ENCODE data around the gene TP53AIP1. TPM values are rescaled to one million over a fixed set of nuclear protein-coding genes. Genes with fewer than 3 reads are reported as not detected.
"Not testable (repeated sequence)": the region's sequence is repeated elsewhere in the genome, so short reads cannot be mapped to it uniquely, and the experiment has no call there.

Gene TP53AIP1
- total RNA-seq, 1 donor from 2014 or later = not detected

DNA sequence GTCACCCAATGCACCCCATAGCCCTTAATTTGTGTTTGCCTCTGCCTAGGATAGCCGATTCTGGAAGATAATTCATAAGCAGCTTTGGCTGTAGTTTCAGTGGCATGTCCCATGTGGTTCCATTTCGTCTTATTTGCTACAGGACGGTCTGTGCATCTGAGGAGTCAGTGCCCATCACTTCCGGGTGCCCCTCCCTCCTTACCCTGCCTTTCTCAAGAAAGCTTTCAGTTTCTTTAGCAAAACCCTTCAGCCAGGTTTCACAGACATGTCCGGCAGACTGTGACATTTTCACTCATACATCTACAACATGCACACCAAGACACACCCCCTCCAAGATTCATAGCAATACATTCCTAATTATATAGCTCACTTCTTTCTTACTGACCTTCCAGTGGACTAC is 14.3 kb downstream of the TP53AIP1 start:
- H3K27ac Mint-ChIP-seq = no peak overlapping the region
- DNase-seq (ENCODE audit: low spot score) = no peak
- intact Hi-C loops (cut with micrococcal nuclease) = no loop called here
- H3K4me3 Mint-ChIP-seq (ENCODE audit: low read depth) = no peak overlapping the region
- H3K9me3 Mint-ChIP-seq = no peaks in the 10 kb centered on the region
- H3K36me3 Mint-ChIP-seq (ENCODE audit: low read depth) = no peaks in the 10 kb centered on the region
- H3K4me1 Mint-ChIP-seq (ENCODE audit: low read depth) = peaks cover 8% of the 10 kb centered on the region
- no peaks in the 10 kb centered on the region for H3K27me3 Mint-ChIP-seq (ENCODE audit: low read depth)

DNA sequence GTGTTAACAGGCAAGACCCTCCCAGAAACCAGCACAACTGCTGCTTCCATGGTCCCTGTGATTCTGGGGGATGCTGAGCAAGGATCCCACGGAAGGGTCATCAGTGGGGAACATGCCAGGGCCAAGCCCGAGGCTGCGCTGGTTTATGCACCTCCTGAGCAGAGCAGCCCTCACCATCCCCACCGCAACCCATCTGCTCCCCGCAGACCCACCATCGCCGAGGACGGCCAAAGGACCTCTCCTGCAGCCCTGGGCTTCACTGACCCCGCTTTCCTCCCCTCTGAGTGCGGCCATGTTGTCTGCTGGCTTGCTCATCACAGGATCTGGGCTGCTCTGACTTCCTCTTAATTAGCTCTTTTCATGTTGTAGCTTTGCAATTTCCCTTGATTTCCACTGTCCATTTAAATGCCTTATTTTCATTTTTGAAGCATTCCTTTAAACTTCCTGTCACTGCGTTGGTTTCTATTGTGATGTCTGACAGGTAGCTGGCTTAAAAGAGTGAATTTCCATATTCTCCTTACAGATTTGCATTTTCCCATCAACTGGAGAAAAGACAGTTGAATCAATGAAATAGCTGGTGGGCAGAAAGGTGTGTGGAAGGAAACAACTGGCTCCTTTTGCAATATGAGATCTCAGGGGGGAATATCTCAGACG is 14.9 kb downstream of the TP53AIP1 start:
- Mint-ChIP-seq H3K27me3 (ENCODE audit: low read depth) (no peaks in the 10 kb centered on the region), H3K9me3 (no peaks in the 10 kb centered on the region), H3K4me3 (ENCODE audit: low read depth) (no peak overlapping the region), H3K27ac (no peak overlapping the region), H3K4me1 (ENCODE audit: low read depth) (peaks cover 8% of the 10 kb centered on the region), H3K36me3 (ENCODE audit: low read depth) (no peaks in the 10 kb centered on the region)
- no peak for DNase-seq (ENCODE audit: low spot score)
- intact Hi-C loops (cut with micrococcal nuclease) = no loop called here

DNA sequence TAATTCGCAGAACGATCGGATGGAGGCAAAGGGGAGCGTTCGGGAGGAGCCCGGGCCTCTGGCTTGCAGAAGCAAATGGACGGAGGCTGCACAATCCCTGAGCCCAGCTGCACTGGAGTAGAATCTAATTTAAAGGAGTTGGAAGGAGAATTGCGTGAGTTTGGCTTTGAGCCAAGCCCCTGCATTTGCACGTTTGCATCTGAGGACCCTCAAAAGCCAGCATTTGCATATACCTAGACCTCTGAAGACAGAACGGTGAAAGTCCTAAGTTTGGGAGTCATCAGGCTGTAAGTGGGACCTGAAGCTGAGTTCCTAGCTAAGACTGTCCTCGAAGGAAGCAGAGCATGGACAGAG is 15.6 kb downstream of the TP53AIP1 start:
- Mint-ChIP-seq H3K27ac (no peak overlapping the region), H3K4me1 (ENCODE audit: low read depth) (peaks cover 8% of the 10 kb centered on the region), H3K4me3 (ENCODE audit: low read depth) (no peak overlapping the region), H3K27me3 (ENCODE audit: low read depth) (no peaks in the 10 kb centered on the region), H3K9me3 (no peaks in the 10 kb centered on the region), H3K36me3 (ENCODE audit: low read depth) (no peaks in the 10 kb centered on the region)
- intact Hi-C loops (cut with micrococcal nuclease) = no loop called here
- DNase-seq (ENCODE audit: low spot score) = no peak

DNA sequence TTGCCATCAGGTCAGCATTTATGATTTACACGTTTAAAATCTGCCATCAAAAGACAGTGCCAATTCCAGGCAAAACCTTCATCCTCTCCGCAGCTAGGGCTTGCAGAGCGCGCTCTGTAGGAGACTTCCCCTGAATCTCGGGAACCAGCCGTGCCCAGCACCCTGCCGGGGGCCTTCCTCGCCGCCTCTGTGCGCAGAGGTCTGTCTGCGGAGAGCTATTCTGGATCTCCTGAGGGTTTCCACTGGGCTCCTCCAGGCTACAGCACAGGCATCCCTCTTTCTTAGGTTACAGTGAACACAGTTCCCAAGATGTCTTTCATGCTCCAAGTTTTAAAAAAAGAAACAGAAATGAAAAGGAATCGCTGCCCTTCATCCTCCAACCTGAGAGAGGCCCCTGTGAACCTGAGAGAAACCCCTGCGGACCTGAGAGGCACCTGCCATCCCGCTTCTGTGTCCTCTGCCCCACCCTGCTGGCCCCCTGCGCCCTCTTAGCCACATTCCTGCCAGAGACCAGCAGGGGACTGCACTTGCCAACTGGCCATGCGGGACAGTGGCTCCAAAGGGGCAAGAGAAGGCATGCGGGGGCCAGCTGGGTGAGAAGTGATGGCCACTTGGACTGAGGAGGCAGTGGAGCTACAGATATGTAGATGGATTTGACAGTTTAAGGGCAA is 16.1 kb downstream of the TP53AIP1 start:
- Mint-ChIP-seq H3K27me3 (ENCODE audit: low read depth) (no peaks in the 10 kb centered on the region), H3K4me3 (ENCODE audit: low read depth) (no peak overlapping the region), H3K27ac (no peak overlapping the region), H3K4me1 (ENCODE audit: low read depth) (peaks cover 8% of the 10 kb centered on the region), H3K9me3 (no peaks in the 10 kb centered on the region), H3K36me3 (ENCODE audit: low read depth) (no peaks in the 10 kb centered on the region)
- DNase-seq (ENCODE audit: low spot score) = no peak
- intact Hi-C loops (cut with micrococcal nuclease) = no loop called here

DNA sequence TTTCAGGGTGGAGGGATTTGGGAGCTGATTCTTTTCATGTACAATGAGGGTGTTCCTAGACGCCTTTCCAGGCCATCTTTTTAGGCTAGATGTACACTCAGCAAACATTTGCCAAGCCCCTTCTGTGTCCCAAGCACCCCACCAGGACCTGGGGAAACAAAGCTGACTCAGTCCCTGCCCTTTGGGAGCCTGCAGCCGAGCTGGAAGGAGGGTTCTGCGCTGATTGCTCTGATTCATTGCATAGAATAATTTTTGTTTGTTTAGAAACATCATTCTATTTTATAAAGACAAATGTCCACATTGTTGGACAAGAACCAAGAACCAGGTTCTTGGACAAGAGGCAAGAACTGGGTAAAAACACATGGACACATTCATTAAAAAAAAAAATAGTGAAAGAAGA is 16.7 kb downstream of the TP53AIP1 start:
- no peaks in the 10 kb centered on the region for H3K36me3 Mint-ChIP-seq (ENCODE audit: low read depth)
- intact Hi-C loops (cut with micrococcal nuclease) = no loop called here

GRCh38 chr11:128925250-128925600 is 17.4 kb downstream of the TP53AIP1 start:
- H3K9me3 Mint-ChIP-seq = no peaks in the 10 kb centered on the region
- DNase-seq (ENCODE audit: low spot score) = no peak
- H3K36me3 Mint-ChIP-seq (ENCODE audit: low read depth) = no peaks in the 10 kb centered on the region
- H3K4me3 Mint-ChIP-seq (ENCODE audit: low read depth) = no peak overlapping the region
- no peak overlapping the region for H3K27ac Mint-ChIP-seq
- no peaks in the 10 kb centered on the region for H3K27me3 Mint-ChIP-seq (ENCODE audit: low read depth)
- intact Hi-C loops (cut with micrococcal nuclease) = no loop called here
- peaks cover 8% of the 10 kb centered on the region for H3K4me1 Mint-ChIP-seq (ENCODE audit: low read depth)

More for the DNA sequence above, 16.7 kb downstream of the TP53AIP1 start:
- Mint-ChIP-seq H3K4me1 (ENCODE audit: low read depth) (peaks cover 8% of the 10 kb centered on the region), H3K4me3 (ENCODE audit: low read depth) (no peak overlapping the region), H3K27me3 (ENCODE audit: low read depth) (no peaks in the 10 kb centered on the region), H3K27ac (no peak overlapping the region), H3K9me3 (no peaks in the 10 kb centered on the region)
- no peak for DNase-seq (ENCODE audit: low spot score)

- intact Hi-C loops (cut with micrococcal nuclease) = no loop called here
- Mint-ChIP-seq H3K4me1 (ENCODE audit: low read depth) (peaks cover 8% of the 10 kb centered on the region), H3K4me3 (ENCODE audit: low read depth) (no peak overlapping the region), H3K36me3 (ENCODE audit: low read depth) (no peaks in the 10 kb centered on the region), H3K9me3 (no peaks in the 10 kb centered on the region), H3K27me3 (ENCODE audit: low read depth) (no peaks in the 10 kb centered on the region), H3K27ac (no peak overlapping the region)
- no peak for DNase-seq (ENCODE audit: low spot score)
These were observed 18.0 kb downstream of the TP53AIP1 start for GRCh38 chr11:128924510-128925249.

DNA sequence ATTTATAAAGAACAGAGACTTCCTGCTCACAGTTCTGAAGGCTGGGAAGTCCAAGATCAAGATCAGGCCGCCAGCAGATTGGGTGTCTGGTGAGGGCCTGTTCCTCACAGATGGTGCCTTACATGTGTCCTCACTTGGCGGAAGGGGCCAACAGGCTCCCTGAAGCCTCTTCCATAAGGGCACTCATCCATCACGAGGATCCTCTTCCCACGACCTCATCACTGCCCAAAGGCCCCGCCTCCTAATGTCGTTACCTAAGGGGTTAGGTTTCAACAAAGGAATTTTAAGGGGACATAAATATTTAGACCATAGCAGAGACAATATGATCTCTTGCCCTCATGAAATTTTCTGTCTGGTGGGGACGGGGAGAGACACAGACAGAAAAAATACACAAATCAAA is 18.6 kb downstream of the TP53AIP1 start:
- Mint-ChIP-seq H3K27me3 (ENCODE audit: low read depth) (no peaks in the 10 kb centered on the region), H3K4me3 (ENCODE audit: low read depth) (no peak overlapping the region), H3K4me1 (ENCODE audit: low read depth) (peaks cover 5% of the 10 kb centered on the region), H3K9me3 (no peaks in the 10 kb centered on the region), H3K27ac (no peak overlapping the region), H3K36me3 (ENCODE audit: low read depth) (no peaks in the 10 kb centered on the region)
- intact Hi-C loops (cut with micrococcal nuclease) = no loop called here
- no peak for DNase-seq (ENCODE audit: low spot score)

DNA sequence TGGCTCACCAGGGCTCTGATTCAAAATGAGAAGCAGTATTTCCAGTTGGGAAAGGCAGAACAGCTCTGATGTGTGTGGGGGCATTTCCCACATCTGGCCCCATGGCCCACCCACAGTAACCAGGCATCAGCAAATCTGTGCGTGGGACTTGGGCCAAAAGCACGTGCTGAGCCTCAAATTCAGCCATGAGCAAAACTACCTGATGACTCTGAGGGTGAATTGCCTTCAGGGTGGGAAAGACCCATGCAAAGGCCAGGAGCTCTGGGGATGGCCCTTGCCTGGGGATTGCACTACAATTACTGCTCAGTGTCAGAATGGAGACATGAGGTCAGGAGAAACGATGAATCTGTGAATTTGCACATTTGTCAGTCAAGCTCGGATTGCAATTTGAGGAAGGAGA is 20.9 kb downstream of the TP53AIP1 start:
- intact Hi-C loops (cut with micrococcal nuclease) = no loop called here
- no peaks in the 10 kb centered on the region for H3K4me1 Mint-ChIP-seq (ENCODE audit: low read depth)
- H3K36me3 Mint-ChIP-seq (ENCODE audit: low read depth) = no peaks in the 10 kb centered on the region
- H3K4me3 Mint-ChIP-seq (ENCODE audit: low read depth) = no peak overlapping the region
- H3K27me3 Mint-ChIP-seq (ENCODE audit: low read depth) = no peaks in the 10 kb centered on the region
- no peaks in the 10 kb centered on the region for H3K9me3 Mint-ChIP-seq
- no peak overlapping the region for H3K27ac Mint-ChIP-seq
- DNase-seq (ENCODE audit: low spot score) = no peak

GRCh38 chr11:128920666-128921065 is 22.0 kb downstream of the TP53AIP1 start:
- H3K27me3 Mint-ChIP-seq (ENCODE audit: low read depth) = no peaks in the 10 kb centered on the region
- no peak overlapping the region for H3K4me3 Mint-ChIP-seq (ENCODE audit: low read depth)
- H3K36me3 Mint-ChIP-seq (ENCODE audit: low read depth) = no peaks in the 10 kb centered on the region
- no peak for DNase-seq (ENCODE audit: low spot score)
- no peak overlapping the region for H3K27ac Mint-ChIP-seq
- intact Hi-C loops (cut with micrococcal nuclease) = no loop called here
- H3K4me1 Mint-ChIP-seq (ENCODE audit: low read depth) = no peaks in the 10 kb centered on the region
- no peaks in the 10 kb centered on the region for H3K9me3 Mint-ChIP-seq

DNA sequence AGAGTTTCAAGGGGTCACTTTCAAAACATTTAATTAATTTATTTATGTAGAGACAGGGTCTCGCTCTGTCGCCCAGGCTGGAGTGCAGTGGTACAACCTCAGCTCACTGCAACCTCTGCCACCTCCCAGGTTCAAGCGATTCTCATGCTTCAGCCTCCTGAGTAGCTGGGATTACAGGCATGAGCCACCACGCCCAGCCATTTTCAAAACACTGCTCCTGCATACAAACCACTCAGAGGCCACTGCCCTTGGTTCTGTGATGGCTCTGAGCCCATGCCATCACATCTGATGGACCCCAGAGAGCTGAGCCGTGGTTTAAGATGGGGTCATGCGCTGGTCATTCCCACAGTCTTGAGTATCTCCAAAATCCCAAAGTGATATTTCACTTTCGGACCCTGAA is 23.0 kb downstream of the TP53AIP1 start:
- DNase-seq (ENCODE audit: low spot score); H3K4me3 Mint-ChIP-seq (ENCODE audit: low read depth); H3K9me3 Mint-ChIP-seq; H3K27ac Mint-ChIP-seq; intact Hi-C loops (cut with micrococcal nuclease); H3K36me3 Mint-ChIP-seq (ENCODE audit: low read depth); H3K27me3 Mint-ChIP-seq (ENCODE audit: low read depth); H3K4me1 Mint-ChIP-seq (ENCODE audit: low read depth): not testable (repeated sequence)

GRCh38 chr11:128919216-128919615 is 23.5 kb downstream of the TP53AIP1 start:
- DNase-seq (ENCODE audit: low spot score) = no peak
- intact Hi-C loops (cut with micrococcal nuclease) = no loop called here
- Mint-ChIP-seq H3K4me1 (ENCODE audit: low read depth) (no peaks in the 10 kb centered on the region), H3K27me3 (ENCODE audit: low read depth) (peaks cover 2% of the 10 kb centered on the region), H3K9me3 (no peaks in the 10 kb centered on the region), H3K27ac (no peak overlapping the region), H3K36me3 (ENCODE audit: low read depth) (no peaks in the 10 kb centered on the region), H3K4me3 (ENCODE audit: low read depth) (no peak overlapping the region)

- DNase-seq (ENCODE audit: low spot score) = no peak
- Mint-ChIP-seq H3K4me1 (ENCODE audit: low read depth) (no peaks in the 10 kb centered on the region), H3K27ac (no peak overlapping the region), H3K9me3 (no peaks in the 10 kb centered on the region), H3K36me3 (ENCODE audit: low read depth) (no peaks in the 10 kb centered on the region), H3K27me3 (ENCODE audit: low read depth) (peaks cover 2% of the 10 kb centered on the region), H3K4me3 (ENCODE audit: low read depth) (no peak overlapping the region)
- intact Hi-C loops (cut with micrococcal nuclease) = no loop called here
These were observed 25.4 kb downstream of the TP53AIP1 start for GRCh38 chr11:128917144-128917724.

Measured in activated T-helper 2 cell treated with anti-CD3 and anti-CD28 coated beads, Interferon-gamma antibody, Interleukin-2, Interleukin-4, amounts not matched to agents 10 μg/mL and 5 μg/mL and 100 μg/mL, durations not matched to agents 14 hours and 24 hours and 36 hours (primary cell).